ENCODE measurements around the gene MXRA7.

GRCh38 chr17:76726231-76726775, 15.5 kb upstream of the MXRA7 start, which contains the start of gene JMJD6:
- TF ChIP-seq CTCF (IDR thresholded peaks at IDR 0.05) = no peak
- peak; percentile 86 to 95 (median 91) for TF ChIP-seq POLR2AphosphoS5 (IDR thresholded peaks at IDR 0.05)

Measured in stomach (tissue), 4 donors.